Measurements from ENCODE around the gene GPN2.

GPN2 gene
- 49.8 to 62.9 reads per million in 2 experiments for total RNA-seq

GRCh38 chr1:26889551-26890466, at the start of gene GPN2:
TSS of gene GPN2 (minus strand) at chr1:26890283. CDS start at chr1:26890096, 187 bp downstream.
- DNase-seq (ENCODE audit: low read depth): peak; percentile 61

- no peak for DNase-seq (ENCODE audit: low read depth)
Observed at GRCh38 chr1:26938659-26939025, 48.6 kb upstream of the GPN2 start.

- no peak for DNase-seq (ENCODE audit: low read depth)
Observed at GRCh38 chr1:26938004-26938658, 48.0 kb upstream of the GPN2 start.

GRCh38 chr1:26936823-26937222, 46.7 kb upstream of the GPN2 start:
- no peak for DNase-seq (ENCODE audit: low read depth)

GRCh38 chr1:26932531-26932930, 42.4 kb upstream of the GPN2 start:
- no peak for DNase-seq (ENCODE audit: low read depth)

- DNase-seq (ENCODE audit: low read depth): no peak
Observed at GRCh38 chr1:26923711-26924110, 33.6 kb upstream of the GPN2 start.

GRCh38 chr1:26922901-26923300, 32.8 kb upstream of the GPN2 start:
- DNase-seq (ENCODE audit: low read depth): no peak

- DNase-seq (ENCODE audit: low read depth): no peak
Observed at GRCh38 chr1:26922431-26922729, 32.3 kb upstream of the GPN2 start.

- peak; percentile 93 for DNase-seq (ENCODE audit: low read depth)
Observed at GRCh38 chr1:26921540-26922430, 31.7 kb upstream of the GPN2 start, which contains the start of gene NUDC. TSS of gene NUDC (plus strand) at chr1:26921743. CDS start at chr1:26921849, 106 bp downstream.

GRCh38 chr1:26921126-26921539, 31.1 kb upstream of the GPN2 start:
- DNase-seq (ENCODE audit: low read depth): no peak

- DNase-seq (ENCODE audit: low read depth): no peak
Observed at GRCh38 chr1:26915204-26915842, 25.2 kb upstream of the GPN2 start.

GRCh38 chr1:26913754-26914619, 23.9 kb upstream of the GPN2 start, which contains the start of gene NR0B2:
TSS of gene NR0B2 (minus strand) at chr1:26913975. CDS start at chr1:26913940, 35 bp downstream.
- no peak for DNase-seq (ENCODE audit: low read depth)

GRCh38 chr1:26913389-26913753, 23.3 kb upstream of the GPN2 start:
- no peak for DNase-seq (ENCODE audit: low read depth)

- DNase-seq (ENCODE audit: low read depth): no peak
Observed at GRCh38 chr1:26912147-26912490, 22.0 kb upstream of the GPN2 start.

- DNase-seq (ENCODE audit: low read depth): no peak
Observed at GRCh38 chr1:26911399-26912146, 21.5 kb upstream of the GPN2 start.

GRCh38 chr1:26910343-26911160, 20.5 kb upstream of the GPN2 start:
- DNase-seq (ENCODE audit: low read depth): no peak

- no peak for DNase-seq (ENCODE audit: low read depth)
Observed at GRCh38 chr1:26909951-26910342, 19.9 kb upstream of the GPN2 start.

- no peak for DNase-seq (ENCODE audit: low read depth)
Observed at GRCh38 chr1:26907071-26907917, 17.2 kb upstream of the GPN2 start.
